Vein endothelial cell (primary cell): Measurements from ENCODE around the gene CKMT1A. TPM values are rescaled to one million over a fixed set of nuclear protein-coding genes. Genes with fewer than 3 reads are reported as not detected.

ENCODE experiments used
- small RNA-seq: library from RNA; depleted of rRNA; stranded (forward); fragments of <200 nt; gene quantifications from one replicate; pipeline ENCODE3, GENCODE V24; 2012
- total RNA-seq: library from RNA; depleted of rRNA; stranded (reverse); fragments of >200 nt; gene quantifications from 2 replicates; pipeline ENCODE4 v1.2.3, GENCODE V29; 2012

CKMT1A gene
- total RNA-seq: not detected in 2 replicates

DNA sequence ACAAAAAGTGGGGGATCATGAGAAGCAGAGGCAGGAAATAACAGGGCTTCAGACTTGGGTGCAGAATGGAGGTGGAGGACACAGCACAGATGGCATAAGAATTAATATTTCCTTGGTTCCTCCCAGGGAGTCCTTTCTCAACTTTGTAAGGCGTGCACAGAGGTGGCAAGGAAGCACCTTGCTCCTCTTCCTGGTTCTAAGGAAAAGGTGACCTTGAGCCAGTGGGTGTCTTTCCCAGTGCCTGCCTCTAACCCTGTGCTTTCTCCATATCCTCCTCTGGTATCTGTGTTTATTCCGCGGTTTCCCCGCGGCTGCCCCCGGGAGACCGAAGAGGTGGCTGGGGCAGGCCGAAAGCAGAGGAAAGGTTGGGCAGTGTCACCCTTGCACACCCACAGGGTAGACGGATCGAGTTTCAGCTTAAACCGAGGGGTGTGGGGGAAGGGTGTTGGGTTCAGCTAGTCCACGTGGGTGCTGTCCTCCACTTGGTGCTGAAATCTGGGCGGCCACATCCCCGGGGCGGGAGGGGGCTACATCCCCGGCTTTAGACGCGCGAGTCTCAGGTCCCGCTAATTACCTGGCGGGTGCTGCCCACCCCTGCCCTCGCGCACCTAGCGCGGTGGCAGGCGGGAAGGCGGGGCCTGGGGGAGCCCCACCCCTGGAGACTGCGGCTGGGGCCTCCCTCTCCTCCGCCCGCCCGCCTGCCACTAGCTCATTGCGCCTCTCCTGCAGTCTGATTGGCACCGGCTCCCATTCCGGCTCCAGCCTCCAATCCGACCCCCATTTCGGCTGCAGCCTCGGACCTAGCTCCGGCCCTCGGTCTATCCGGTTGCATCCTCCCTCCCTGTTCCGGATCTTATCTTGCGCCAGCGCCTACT is at the start of gene CKMT1A:
Gene CKMT1A, plus strand, starts transcription at position 712 of the 875 bp plus-strand sequence. CDS start 192 bp downstream, outside the sequence.

DNA sequence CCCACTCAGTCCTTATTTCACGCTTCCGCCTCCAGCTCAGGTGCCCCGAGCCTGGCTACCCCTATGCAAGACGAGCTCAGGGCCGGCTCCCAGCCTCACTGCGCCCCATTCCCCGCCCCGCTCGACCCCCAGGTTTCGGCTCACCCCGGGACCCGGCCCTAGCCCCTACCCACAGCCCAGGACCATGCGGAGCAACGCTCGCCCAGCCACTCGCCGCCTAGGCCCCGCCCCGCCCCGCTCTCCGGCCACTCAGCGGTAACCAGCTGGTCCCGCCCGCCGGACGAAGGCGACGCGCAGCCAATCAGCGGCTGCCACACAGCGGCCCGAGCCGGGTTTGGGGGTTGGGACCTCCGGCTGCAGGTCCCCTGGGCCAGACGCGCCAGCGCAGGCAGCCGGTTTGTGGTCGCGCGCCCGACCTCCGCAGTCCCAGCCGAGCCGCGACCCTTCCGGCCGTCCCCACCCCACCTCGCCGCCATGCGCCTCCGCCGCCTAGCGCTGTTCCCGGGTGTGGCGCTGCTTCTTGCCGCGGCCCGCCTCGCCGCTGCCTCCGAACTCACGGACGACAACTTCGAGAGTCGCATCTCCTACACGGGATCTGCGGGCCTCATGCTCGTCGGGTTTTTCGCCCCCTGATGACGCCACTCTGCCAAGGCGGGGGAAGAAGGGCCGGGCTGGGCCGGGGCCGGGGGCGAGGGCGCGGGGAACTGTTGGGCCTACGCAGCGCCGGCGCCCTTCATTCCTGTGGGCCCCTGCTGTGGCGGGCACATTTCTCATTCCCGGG is 44.8 kb upstream of the CKMT1A start, which contains the start of gene CATSPER2:
Gene CATSPER2, minus strand, starts transcription at position 196 of the 781 bp plus-strand sequence. CDS start 783 bp downstream, outside the sequence.

DNA sequence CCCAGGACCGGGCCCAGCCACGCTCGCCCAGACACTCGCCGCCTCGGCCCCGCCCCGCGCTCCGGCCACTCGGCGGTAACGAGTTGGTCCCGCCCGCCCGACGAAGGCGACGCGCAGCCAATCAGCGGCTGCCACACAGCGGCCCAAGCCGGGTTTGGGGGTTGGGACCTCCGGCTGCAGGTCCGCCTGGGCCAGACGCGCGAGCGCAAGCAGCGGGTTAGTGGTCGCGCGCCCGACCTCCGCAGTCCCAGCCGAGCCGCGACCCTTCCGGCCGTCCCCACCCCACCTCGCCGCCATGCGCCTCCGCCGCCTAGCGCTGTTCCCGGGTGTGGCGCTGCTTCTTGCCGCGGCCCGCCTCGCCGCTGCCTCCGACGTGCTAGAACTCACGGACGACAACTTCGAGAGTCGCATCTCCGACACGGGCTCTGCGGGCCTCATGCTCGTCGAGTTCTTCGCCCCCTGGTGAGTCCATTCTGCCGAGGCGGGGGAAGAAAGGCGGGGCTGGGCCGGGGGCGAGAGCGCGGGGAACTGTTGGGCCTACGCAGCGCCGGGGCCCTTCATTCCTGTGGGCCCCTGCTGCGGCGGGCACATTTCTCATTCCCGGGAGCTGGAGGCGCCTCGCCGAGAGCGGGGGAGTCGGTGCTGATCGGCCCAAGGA is 52.7 kb downstream of the CKMT1A start, which contains the start of gene PDIA3:
Gene PDIA3, plus strand, starts transcription at position 194 of the 658 bp plus-strand sequence. Its CDS starts 102 bp downstream, at position 296.

Small RNA genes within 50 kb of the gene (small RNA-seq; reads per million reads assigned to genes)
- gene PDIA3P2 (not detected), gene RNU6-353P (not detected), gene RNU6-354P (not detected)

Other genes starting within 250 kb of the CKMT1A start
- gene TP53BP1, start 200.7 kb upstream of the CKMT1A start, total RNA-seq: 50.3 and 60.4 TPM in 2 replicates
- gene MAP1A, start 176.3 kb upstream of the CKMT1A start, total RNA-seq: 0.65 and 0.76 TPM in 2 replicates
- gene PPIP5K1, start 103.7 kb upstream of the CKMT1A start, total RNA-seq: 39.2 and 64.1 TPM in 2 replicates
- gene CKMT1B, start 99.8 kb upstream of the CKMT1A start, total RNA-seq: not detected in 2 replicates
- gene STRC, start 75.1 kb upstream of the CKMT1A start, total RNA-seq: not detected in 2 replicates
- gene CATSPER2, start 45.0 kb upstream of the CKMT1A start, total RNA-seq: 0.48 and 1.6 TPM in 2 replicates
- 192 and 220 TPM in 2 replicates for gene PDIA3, start 52.6 kb downstream of the CKMT1A start, total RNA-seq
- gene ELL3, start 83.1 kb downstream of the CKMT1A start, total RNA-seq: 1.5 and 3.6 TPM in 2 replicates
- gene SERF2, start 98.5 kb downstream of the CKMT1A start, total RNA-seq: 444 and 550 TPM in 2 replicates
- under 0.01 TPM in 1 of 2 replicates, not detected in the other for gene SERINC4, start 106.4 kb downstream of the CKMT1A start, total RNA-seq
- 3.6 and 5.0 TPM in 2 replicates for gene HYPK, start 106.7 kb downstream of the CKMT1A start, total RNA-seq
- 18.0 and 21.0 TPM in 2 replicates for gene MFAP1, start 130.8 kb downstream of the CKMT1A start, total RNA-seq
- gene WDR76, start 133.1 kb downstream of the CKMT1A start, total RNA-seq: 10.1 and 28.7 TPM in 2 replicates